Measurements from ENCODE around the gene TENM3. TPM values are rescaled to one million over a fixed set of nuclear protein-coding genes. Genes with fewer than 3 reads are reported as not detected.

Gene TENM3
- polyA plus RNA-seq, 1 of the 3 experiments (the other 2 are of a cell fraction), result 10.4 TPM

- POLR2A ChIA-PET, result interaction anchor here (0.6 to 0.7 kb wide), 2 partner anchors 9 to 836 kb away, joined by 5 read pairs; no protein-coding TSS in a partner anchor
Measured at GRCh38 chr4:182827954-182828353, 584.8 kb downstream of the TENM3 start.

GRCh38 chr4:182828360-182829025, 585.3 kb downstream of the TENM3 start:
- no peak overlapping the region for H3K27ac ChIP-seq (ENCODE audit: low read depth in 2 of 2, low read length in 1 of 2)
- H3K9me2 ChIP-seq, result no peaks in the 10 kb centered on the region
- ChIA-PET POLR2A (no interaction called here), CTCF (interaction anchor here (1.2 to 1.3 kb wide), 2 partner anchors 14 to 920 kb away, joined by 3 to 4 read pairs; no protein-coding TSS in a partner anchor)
- H2AFZ ChIP-seq (ENCODE audit: low read depth), result no peak overlapping the region
- TF ChIP-seq USF1 (IDR thresholded peaks at IDR 0.05; ENCODE audit: borderline replicate concordance, low read depth), result no peak
- TF ChIP-seq RAD21 (IDR thresholded peaks at IDR 0.05; ENCODE audit: low read length), result no peak
- H3K4me2 ChIP-seq, result no peak overlapping the region
- H3K27me3 ChIP-seq (ENCODE audit: insufficient read depth), result no peaks in the 10 kb centered on the region
- WGBS (ENCODE audit: low lambda C conversion rate), result 74% methylated on average over 9 of the region's 17 CpGs
- no peaks in the 10 kb centered on the region for H4K20me1 ChIP-seq (ENCODE audit: insufficient read depth)
- H3K79me2 ChIP-seq (ENCODE audit: insufficient read depth), result no peaks in the 10 kb centered on the region
- DNase-seq, result no peak
- H3K4me1 ChIP-seq (ENCODE audit: control insufficient read depth in 1 of 2, insufficient read depth in 2 of 2, low read depth in 1 of 2, low read length in 1 of 2), result no peaks in the 10 kb centered on the region
- H3K9me3 ChIP-seq, result no peaks in the 10 kb centered on the region
- no peak overlapping the region for H3K4me3 ChIP-seq (ENCODE audit: low read depth in 2 of 2, low read length in 1 of 2)
- no peaks in the 10 kb centered on the region for H3F3A ChIP-seq (replicated peaks; ENCODE audit: insufficient read depth)
- no peaks in the 10 kb centered on the region for H3K36me3 ChIP-seq (replicated peaks in 1 of 2; ENCODE audit: control insufficient read depth in 1 of 2, insufficient read depth in 2 of 2, low read length in 1 of 2)
- no peak overlapping the region for H3K9ac ChIP-seq

More at GRCh38 chr4:182827954-182828353, 584.8 kb downstream of the TENM3 start:
- Histone ChIP-seq H2AFZ (ENCODE audit: low read depth) (no peak overlapping the region), H3K27me3 (ENCODE audit: insufficient read depth) (no peaks in the 10 kb centered on the region), H3K27ac (ENCODE audit: low read depth in 2 of 2, low read length in 1 of 2) (no peak overlapping the region), H3K4me3 (ENCODE audit: low read depth in 2 of 2, low read length in 1 of 2) (no peak overlapping the region), H3K9me2 (no peaks in the 10 kb centered on the region), H4K20me1 (ENCODE audit: insufficient read depth) (no peaks in the 10 kb centered on the region), H3K36me3 (replicated peaks in 1 of 2; ENCODE audit: control insufficient read depth in 1 of 2, insufficient read depth in 2 of 2, low read length in 1 of 2) (no peaks in the 10 kb centered on the region), H3K9ac (no peak overlapping the region), H3F3A (replicated peaks; ENCODE audit: insufficient read depth) (no peaks in the 10 kb centered on the region), H3K9me3 (no peaks in the 10 kb centered on the region), H3K4me1 (ENCODE audit: control insufficient read depth in 1 of 2, insufficient read depth in 2 of 2, low read depth in 1 of 2, low read length in 1 of 2) (no peaks in the 10 kb centered on the region), H3K79me2 (ENCODE audit: insufficient read depth) (no peaks in the 10 kb centered on the region), H3K4me2 (no peak overlapping the region)
- CTCF ChIA-PET, result no interaction called here
- WGBS (ENCODE audit: low lambda C conversion rate), result 89% methylated on average over 3 of the region's 9 CpGs
- TF ChIP-seq RCOR1 (IDR thresholded peaks at IDR 0.05; ENCODE audit: low read length) (no peak), RFX5 (IDR thresholded peaks at IDR 0.05; ENCODE audit: low read length) (no peak), EZH2phosphoT487 (IDR thresholded peaks at IDR 0.05; ENCODE audit: borderline replicate concordance, low read depth) (no peak), YY1 (IDR thresholded peaks at IDR 0.05; ENCODE audit: low read depth) (no peak), MAX (IDR thresholded peaks at IDR 0.05; ENCODE audit: low read depth) (no peak), NRF1 (IDR thresholded peaks at IDR 0.05; ENCODE audit: low read depth, low read length) (no peak)
- no peak for DNase-seq

GRCh38 chr4:182829196-182829595, 586.0 kb downstream of the TENM3 start:
- Histone ChIP-seq H3K27me3 (ENCODE audit: insufficient read depth) (no peaks in the 10 kb centered on the region), H3F3A (replicated peaks; ENCODE audit: insufficient read depth) (no peaks in the 10 kb centered on the region), H3K4me1 (ENCODE audit: control insufficient read depth in 1 of 2, insufficient read depth in 2 of 2, low read depth in 1 of 2, low read length in 1 of 2) (no peaks in the 10 kb centered on the region), H2AFZ (ENCODE audit: low read depth) (no peak overlapping the region), H3K9ac (no peak overlapping the region), H3K27ac (ENCODE audit: low read depth in 2 of 2, low read length in 1 of 2) (no peak overlapping the region), H3K9me3 (no peaks in the 10 kb centered on the region), H3K9me2 (no peaks in the 10 kb centered on the region), H3K79me2 (ENCODE audit: insufficient read depth) (no peaks in the 10 kb centered on the region), H3K36me3 (replicated peaks in 1 of 2; ENCODE audit: control insufficient read depth in 1 of 2, insufficient read depth in 2 of 2, low read length in 1 of 2) (no peaks in the 10 kb centered on the region), H3K4me3 (ENCODE audit: low read depth in 2 of 2, low read length in 1 of 2) (no peak overlapping the region), H4K20me1 (ENCODE audit: insufficient read depth) (no peaks in the 10 kb centered on the region), H3K4me2 (no peak overlapping the region)
- POLR2A ChIA-PET, result no interaction called here
- WGBS (ENCODE audit: low lambda C conversion rate), result 68% methylated on average over 7 of the region's 9 CpGs
- DNase-seq, result no peak
- CTCF ChIA-PET, result interaction anchor here (1.2 to 1.3 kb wide), 2 partner anchors 13 to 921 kb away, joined by 3 to 4 read pairs; no protein-coding TSS in a partner anchor
- TF ChIP-seq JUND (IDR thresholded peaks at IDR 0.05) (no peak), POLR2AphosphoS5 (IDR thresholded peaks at IDR 0.05; ENCODE audit: low read depth, low read length) (no peak), REST (IDR thresholded peaks at IDR 0.05; ENCODE audit: low read depth, low read length) (no peak), TAF1 (IDR thresholded peaks at IDR 0.05; ENCODE audit: borderline replicate concordance, low read depth, low read length) (no peak), EZH2phosphoT487 (IDR thresholded peaks at IDR 0.05; ENCODE audit: borderline replicate concordance, low read depth) (no peak), CTCF (IDR thresholded peaks at IDR 0.05) (no peak), FOXJ3 (CRISPR knock-in tag; IDR thresholded peaks at IDR 0.05) (no peak), TEAD4 (IDR thresholded peaks at IDR 0.05; ENCODE audit: borderline replicate concordance, insufficient read depth) (no peak), ELF1 (IDR thresholded peaks at IDR 0.05) (no peak), RFX5 (IDR thresholded peaks at IDR 0.05; ENCODE audit: low read length) (no peak)
